Cardiac muscle cell (in vitro differentiated cells and primary cell): ENCODE results near the gene RASA3. TPM values are rescaled to one million over a fixed set of nuclear protein-coding genes. Genes with fewer than 3 reads are reported as not detected.
A peak's percentile ranks its signal among the peaks of the same experiment; 100 is the strongest.
"Not testable (repeated sequence)": the region's sequence is repeated elsewhere in the genome, so short reads cannot be mapped to it uniquely, and the experiment has no call there.

Experiments
- DNase-seq, 2 donors: peaks; one replicate each; pipeline versions ENCODE4 v3.0.0 to v3.0.0-alpha.2; 2010 to 2017; ENCODE audit warnings: low read depth in 1 of 2, low spot score in 1 of 2
- H3K27ac ChIP-seq: fragments of 200-600 bp; sonication (generic); 2 replicates; pipeline ENCODE4 v1.5.1; 2016
- H3K27me3 ChIP-seq: fragments of 200-600 bp; sonication (generic); 2 replicates; pipeline ENCODE4 v1.6.0; 2016; ENCODE audit warnings: control low read depth
- H3K36me3 ChIP-seq: fragments of 200-600 bp; sonication (generic); 2 replicates; pipeline ENCODE4 v1.5.1; 2016; ENCODE audit warnings: control low read depth
- H3K4me1 ChIP-seq: fragments of 200-600 bp; sonication (generic); 2 replicates; pipeline ENCODE4 v1.8.1; 2017; ENCODE audit warnings: low read depth, mild to moderate bottlenecking, mixed run types
- H3K4me3 ChIP-seq: fragments of 200-600 bp; sonication (generic); 2 replicates; pipeline ENCODE4 v1.5.1; 2016; ENCODE audit warnings: mild to moderate bottlenecking
- H3K9me3 ChIP-seq: fragments of 200-600 bp; sonication (generic); 2 replicates; pipeline ENCODE4 v1.5.1; 2017; ENCODE audit warnings: low read depth, mild to moderate bottlenecking, control low read depth
- CTCF ChIP-seq: IDR thresholded peaks from 2 replicates; pipeline ENCODE4 v1.5.1; 2012; ENCODE audit warnings: low read depth, mild to moderate bottlenecking, low read length
- polyA plus RNA-seq: library from polyadenylated mRNA; unstranded; fragments of >200 nt; fragmentation: Nextera tagmentation; extraction: Ambion mirVana; gene quantifications from 2 replicates; pipeline ENCODE4 v1.2.1, GENCODE V29; 2016
- total RNA-seq: library from RNA; depleted of rRNA; stranded (reverse); fragments of >200 nt; gene quantifications from 2 replicates; pipeline ENCODE4 v1.2.3, GENCODE V29; 2016

RASA3 gene
- total and polyA plus RNA-seq, 2 experiments from 2014 or later = 14.0 to 26.0 TPM

- H3K4me1 ChIP-seq = peaks cover 30% of the 10 kb centered on the region
- DNase-seq = no peak
- no peaks in the 10 kb centered on the region for H3K9me3 ChIP-seq
- no peak overlapping the region for H3K27ac ChIP-seq
- H3K4me3 ChIP-seq = no peak overlapping the region
- no peak for TF ChIP-seq CTCF
- H3K36me3 ChIP-seq = no peaks in the 10 kb centered on the region
- no peaks in the 10 kb centered on the region for H3K27me3 ChIP-seq
Observed at GRCh38 chr13:114126789-114127472, 5.5 kb downstream of the RASA3 start.

- not testable (repeated sequence) for H3K9me3 ChIP-seq, DNase-seq, H3K27me3 ChIP-seq, H3K4me3 ChIP-seq, H3K36me3 ChIP-seq, H3K27ac ChIP-seq
- peaks cover 35% of the 10 kb centered on the region for H3K4me1 ChIP-seq
Observed at GRCh38 chr13:114126086-114126485, 6.3 kb downstream of the RASA3 start.

- no peaks in the 10 kb centered on the region for H3K9me3 ChIP-seq
- peaks cover 40% of the 10 kb centered on the region for H3K4me1 ChIP-seq
- H3K27me3 ChIP-seq = no peaks in the 10 kb centered on the region
- TF ChIP-seq CTCF = no peak
- no peak overlapping the region for H3K27ac ChIP-seq
- no peak for DNase-seq
- H3K36me3 ChIP-seq = no peaks in the 10 kb centered on the region
- no peak overlapping the region for H3K4me3 ChIP-seq
Observed at GRCh38 chr13:114125589-114125988, 6.8 kb downstream of the RASA3 start.

- Histone ChIP-seq H3K36me3 (no peaks in the 10 kb centered on the region), H3K27me3 (no peaks in the 10 kb centered on the region), H3K27ac (no peak overlapping the region), H3K4me3 (no peak overlapping the region), H3K9me3 (no peaks in the 10 kb centered on the region), H3K4me1 (peaks cover 41% of the 10 kb centered on the region)
- no peak for TF ChIP-seq CTCF
- DNase-seq = peak in 1 of 2 donors; percentile 59
Observed at GRCh38 chr13:114124921-114125320, 7.5 kb downstream of the RASA3 start.

- no peak for DNase-seq
- no peak overlapping the region for H3K4me3 ChIP-seq
- no peak for TF ChIP-seq CTCF
- peaks cover 37% of the 10 kb centered on the region for H3K4me1 ChIP-seq
- H3K9me3 ChIP-seq = no peaks in the 10 kb centered on the region
- no peak overlapping the region for H3K27ac ChIP-seq
- H3K27me3 ChIP-seq = no peaks in the 10 kb centered on the region
- H3K36me3 ChIP-seq = no peaks in the 10 kb centered on the region
Observed at GRCh38 chr13:114124431-114124830, 8.0 kb downstream of the RASA3 start.

- Histone ChIP-seq H3K27me3 (no peaks in the 10 kb centered on the region), H3K36me3 (no peaks in the 10 kb centered on the region), H3K4me1 (peaks cover 36% of the 10 kb centered on the region), H3K4me3 (no peak overlapping the region), H3K27ac (no peak overlapping the region), H3K9me3 (no peaks in the 10 kb centered on the region)
- TF ChIP-seq CTCF = no peak
- no peak for DNase-seq
Observed at GRCh38 chr13:114123876-114124275, 8.5 kb downstream of the RASA3 start.
